K562 (cell line): ENCODE results near the gene NAV2. TPM values are rescaled to one million over a fixed set of nuclear protein-coding genes. Genes with fewer than 3 reads are reported as not detected.

ENCODE experiments used
- ATAC-seq: fragments of 200-7000 bp; cut with Tn5 transposase; 3 replicates; pipeline ENCODE4 v1.9.1; 2020; ENCODE audit warnings: moderate library complexity
- BruUV-seq: library from RNA; stranded (reverse); fragments of 400-500 nt; replicated peaks from 2 replicates; lab custom pipeline; 2021; lab: Mats Ljungman, UMichigan
- CTCF ChIA-PET: fragments of 300-600 bp; formaldehyde crosslinking; extraction: SDS; loops from one replicate; lab custom pipeline; 2021; ENCODE audit warnings: low intra/inter-chr PET ratio; lab: Yijun Ruan, JAX
- POLR2A ChIA-PET: fragments of 300-600, 350-650 bp; sonication (Branson Sonifier 250); formaldehyde crosslinking; extraction: SDS; loops from one replicate; lab custom pipeline; 2021; ENCODE audit warnings: antibody characterized with exemption, inconsistent platforms; lab: Yijun Ruan, JAX
- DNase-seq, 4 experiments: peaks; one replicate each; pipeline versions ENCODE4 v3.0.0 to v3.0.0-alpha.2; 2011 to 2018; ENCODE audit warnings: low spot score in 3 of 4, mixed read lengths in 3 of 4; ENCODE audit errors: extremely low read depth in 1 of 4
- FAIRE-seq: peaks from 2 replicates; lab custom pipeline; 2011; peaks lifted over from hg19 to GRCh38; lab: Jason Lieb, UNC
- H2AFZ ChIP-seq: 2 replicates; pipeline ENCODE4 v1.6.0; 2011; ENCODE audit warnings: low read depth, low read length, control low read depth, inconsistent platforms
- H3K27ac ChIP-seq: fragments of 200-600 bp; 3 replicates; pipeline ENCODE4 v1.8.0; 2011; ENCODE audit warnings: low read depth, mild to moderate bottlenecking, control low read depth, inconsistent platforms, low read length, moderate library complexity, mixed read lengths; ENCODE audit errors: extremely low read depth
- H3K27me3 ChIP-seq, 2 experiments: fragments of 300-600 bp in 1 of 2; 2 replicates in 1 of 2; 3 replicates in 1 of 2; pipeline versions ENCODE4 v1.6.0 to v1.8.0; 2011; ENCODE audit warnings: inconsistent platforms in 2 of 2, low read length in 2 of 2, mild to moderate bottlenecking in 1 of 2, mixed read lengths in 1 of 2, moderate library complexity in 1 of 2; ENCODE audit not compliant: control insufficient read depth in 2 of 2, insufficient read depth in 2 of 2
- H3K36me3 ChIP-seq: fragments of 300-600 bp; 3 replicates; pipeline ENCODE4 v1.8.0; 2011; ENCODE audit warnings: mild to moderate bottlenecking, low read length, inconsistent platforms; ENCODE audit not compliant: control insufficient read depth, insufficient read depth
- H3K4me1 ChIP-seq, 2 experiments: fragments of 200-600 bp in 1 of 2; replicated peaks in 1 of 2; 2 replicates in 1 of 2; 3 replicates in 1 of 2; pipeline versions ENCODE4 v1.5.1 to v1.8.0; 2011; ENCODE audit warnings: inconsistent platforms in 2 of 2, low read length in 2 of 2, mild to moderate bottlenecking in 1 of 2, mixed read lengths in 1 of 2, moderate library complexity in 1 of 2; ENCODE audit not compliant: control insufficient read depth in 2 of 2, insufficient read depth in 2 of 2
- H3K4me2 ChIP-seq: 2 replicates; pipeline ENCODE4 v1.6.1; 2011; ENCODE audit warnings: low read length, control low read depth, inconsistent platforms, mixed read lengths; ENCODE audit not compliant: insufficient read depth
- H3K4me3 ChIP-seq: fragments of 200-600 bp; sonication (generic), shearing (Covaris generic); 2 replicates; pipeline ENCODE4 v1.5.1; 2016; ENCODE audit warnings: control low read depth, inconsistent platforms
- H3K79me2 ChIP-seq: fragments of 200-600 bp; 3 replicates; pipeline ENCODE4 v1.8.0; 2011; ENCODE audit warnings: low read length, inconsistent platforms; ENCODE audit not compliant: control insufficient read depth, insufficient read depth
- H3K9ac ChIP-seq, 2 experiments: 2 replicates each; pipeline versions ENCODE4 v1.6.0 to v1.6.1; 2011; ENCODE audit warnings: low read depth in 2 of 2, low read length in 2 of 2, control low read depth in 1 of 2, inconsistent platforms in 1 of 2, mild to moderate bottlenecking in 1 of 2, mixed read lengths in 1 of 2; ENCODE audit not compliant: insufficient read depth in 1 of 2
- H3K9me1 ChIP-seq: one replicate; pipeline ENCODE4 v1.6.0; 2011; ENCODE audit warnings: inconsistent platforms, mild to moderate bottlenecking, low read length, moderate library complexity; ENCODE audit not compliant: control insufficient read depth, insufficient read depth
- H3K9me3 ChIP-seq: replicated peaks from 2 replicates; pipeline ENCODE4 v1.5.1; 2011; ENCODE audit warnings: low read depth, low read length, inconsistent platforms; ENCODE audit not compliant: control insufficient read depth, insufficient read depth
- H4K20me1 ChIP-seq: replicated peaks from 2 replicates; pipeline ENCODE4 v1.6.1; 2011; ENCODE audit warnings: low read length, inconsistent platforms, mixed read lengths; ENCODE audit not compliant: control insufficient read depth, insufficient read depth
- CBX2 ChIP-seq: fragments of 200-600 bp; sonication (generic); IDR thresholded peaks from one replicate; pipeline ENCODE4 v1.6.1; 2012; ENCODE audit warnings: mild to moderate bottlenecking, low read length, inconsistent platforms; ENCODE audit not compliant: insufficient read depth, poor library complexity, severe bottlenecking
- CCNT2 ChIP-seq: IDR thresholded peaks from 2 replicates; pipeline ENCODE4 v1.6.1; 2011; ENCODE audit warnings: borderline replicate concordance, low read depth, mild to moderate bottlenecking, moderate library complexity, mixed read lengths, low read length; ENCODE audit not compliant: insufficient read length; ENCODE audit errors: extremely low read depth
- CEBPG ChIP-seq, 3 experiments: fragments of 200-800 bp in 1 of 3; sonication (Bioruptor generic) in 1 of 3; sonication (generic) in 1 of 3; formaldehyde crosslinking in 1 of 3; IDR thresholded peaks in 2 of 3; conservative IDR thresholded peaks in 1 of 3; 2 replicates each; pipeline versions ENCODE4 v1.6.1 to v1.8.0; 2016 to 2022; ENCODE audit warnings: missing compliant biosample characterization in 2 of 3, missing genetic modification characterization in 2 of 3, mild to moderate bottlenecking in 1 of 3, missing genetic modification reagents in 1 of 3
- CTBP1 ChIP-seq: fragments of 450-650 bp; IDR thresholded peaks from 2 replicates; pipeline ENCODE4 v1.6.1; 2016; ENCODE audit warnings: borderline replicate concordance
- E2F3 ChIP-seq: fragments of 250-450 bp; sonication (Bioruptor Pico); IDR thresholded peaks from 2 replicates; pipeline ENCODE4 v1.4.0; 2020; ENCODE audit warnings: mild to moderate bottlenecking
- ESRRB ChIP-seq: fragments of 250-450 bp; sonication (Bioruptor Pico); IDR thresholded peaks from 2 replicates; pipeline ENCODE4 v1.5.0; 2020; ENCODE audit warnings: mild to moderate bottlenecking, moderate library complexity, borderline replicate concordance
- FOXP1 ChIP-seq: sonication (generic); formaldehyde crosslinking; IDR thresholded peaks from 2 replicates; pipeline ENCODE4 v1.8.0; 2022; ENCODE audit warnings: mild to moderate bottlenecking, missing genetic modification reagents
- L3MBTL2 ChIP-seq: fragments of 450-650 bp; IDR thresholded peaks from 2 replicates; pipeline ENCODE4 v1.6.1; 2016; ENCODE audit warnings: mild to moderate bottlenecking, moderate library complexity
- MTF1 ChIP-seq: fragments of 250-450 bp; sonication (Bioruptor Pico); IDR thresholded peaks from 2 replicates; pipeline ENCODE4 v1.9.0; 2021; ENCODE audit warnings: moderate library complexity, mild to moderate bottlenecking, inconsistent platforms, borderline replicate concordance
- U2AF1 ChIP-seq: fragments of 200-400 bp; formaldehyde crosslinking; optimal IDR thresholded peaks from 2 replicates; pipeline ENCODE3; 2017; ENCODE audit warnings: mild to moderate bottlenecking, low read depth, low read length, moderate library complexity
- ZNF165 ChIP-seq: fragments of 250-450 bp; sonication (Bioruptor Pico); IDR thresholded peaks from 2 replicates; pipeline ENCODE4 v1.4.0; 2020; ENCODE audit warnings: borderline replicate concordance
- WGBS: fragments of 100-300 bp; shearing (Covaris generic); methylation state at CpG from one replicate; pipeline ENCODE4 v1.1.6; 2016; ENCODE audit warnings: low coverage, mixed read lengths; ENCODE audit not compliant: insufficient coverage; ENCODE audit errors: missing lambda C conversion rate; 5-methylcytosine and 5-hydroxymethylcytosine counted together
- in situ Hi-C: fragments of 300-500 bp; cut with MboI; formaldehyde crosslinking; loops from 4 replicates; pipeline ENCODE4 v1.15.0; 2018; ENCODE audit warnings: inconsistent platforms, mixed read lengths
- intact Hi-C: fragments of 100-400 bp; cut with micrococcal nuclease; formaldehyde crosslinking; loops from 2 replicates; pipeline ENCODE4 v1.14.2; 2022
- polyA plus RNA-seq, 8 experiments: library from polyadenylated mRNA; depleted of rRNA in 4 of 8; stranded (reverse) in 5 of 8; unstranded in 3 of 8; fragments of >200 nt; fragmentation: Nextera tagmentation in 2 of 8; fragmentation: Illumina TruSeq in 1 of 8; extraction: Ambion mirVana in 2 of 8; extraction: Trizol in 1 of 8; gene quantifications; 2 replicates each; pipeline versions ENCODE4 v1.2.1 to v1.2.3, GENCODE V29; 2011 to 2014; ENCODE audit warnings: inconsistent platforms in 1 of 8, missing spikeins in 1 of 8
- total RNA-seq, 7 experiments: library from RNA; depleted of rRNA in 6 of 7; stranded (reverse); fragments of >200 nt in 6 of 7; fragmentation: Illumina TruSeq in 2 of 7; extraction: Trizol in 2 of 7; gene quantifications; 2 replicates each; pipeline versions ENCODE4 v1.2.1 to v1.2.3, GENCODE V29; 2011 to 2021; ENCODE audit warnings: low replicate concordance in 1 of 7

NAV2 gene
- total and polyA plus RNA-seq, 9 of the 15 experiments (the other 6 are each of a cell fraction or from before 2014, with no cell fraction given), result 0.03 to 0.35 (median 0.05) TPM

GRCh38 chr11:19878520-19878919, 165.9 kb downstream of the NAV2 start:
- Histone ChIP-seq H3K4me3 (no peak overlapping the region), H3K4me1 (no peaks in the 10 kb centered on the region), H3K79me2 (no peaks in the 10 kb centered on the region), H2AFZ (no peak overlapping the region), H4K20me1 (no peaks in the 10 kb centered on the region), H3K9ac (no peak overlapping the region), H3K9me1 (no peaks in the 10 kb centered on the region), H3K9me3 (no peaks in the 10 kb centered on the region), H3K4me2 (no peak overlapping the region), H3K27me3 (peaks cover 0 to 14% of the 10 kb centered on the region in 2 experiments; a peak in 2 of 5 replicates), H3K36me3 (no peaks in the 10 kb centered on the region), H3K27ac (no peak overlapping the region)
- CTCF ChIA-PET, result no interaction called here
- no peak for DNase-seq
- in situ Hi-C loops, result loop anchor here (25.0 kb wide), 1 partner anchor 566 kb away; no protein-coding TSS in a partner anchor
- intact Hi-C loops, result no loop called here
- BruUV-seq, result no TSS peak
- POLR2A ChIA-PET, result interaction anchor here (0.6 kb wide), 1 partner anchor 30 kb away, joined by 3 read pairs; no protein-coding TSS in a partner anchor
- 2% methylated on average over 6 of the region's 6 CpGs for WGBS
- ATAC-seq, result no peak
- TF ChIP-seq ESRRB (CRISPR knock-in tag) (no peak), CTBP1 (no peak), E2F3 (no peak), CBX2 (no peak), MTF1 (CRISPR knock-in tag) (no peak), FOXP1 (no peak), ZNF165 (no peak), CCNT2 (no peak), CEBPG (CRISPR knock-in tag; IDR thresholded peaks at IDR 0.05) (no peak), CEBPG (tag; conservative IDR thresholded peaks at IDR 0.05 in 1 of 2, IDR thresholded peaks at IDR 0.05 in 1 of 2) (no peak), U2AF1 (no peak), L3MBTL2 (no peak)
- no peak for FAIRE-seq
